Stimulated activated CD4-positive, alpha-beta T cell treated with anti-CD3 and anti-CD28 coated beads, Interleukin-12 subunit alpha, Interleukin-12 subunit beta, amount 100 ng/mL, for 48 hours (primary cell): ENCODE measurements around the gene SLC36A1.

Experiments used
- DNase-seq, 3 donors: peaks; one replicate each; pipeline ENCODE4 v3.0.0-alpha.2; 2020; ENCODE audit warnings: low read depth in 2 of 3, low spot score in 1 of 3

Gene SLC36A1

GRCh38 chr5:151531581-151531980 is 84.2 kb downstream of the SLC36A1 start:
- no peak for DNase-seq

GRCh38 chr5:151532416-151532815 is 85.0 kb downstream of the SLC36A1 start:
- no peak for DNase-seq

- no peak for DNase-seq
These were observed 86.9 kb downstream of the SLC36A1 start for GRCh38 chr5:151534350-151534749.

GRCh38 chr5:151537044-151537443 is 89.6 kb downstream of the SLC36A1 start:
- DNase-seq: no peak

GRCh38 chr5:151541571-151541970 is 94.2 kb downstream of the SLC36A1 start:
- no peak for DNase-seq
